Ovary (tissue), 9 donors: Measurements from ENCODE around the gene CAMTA1. TPM values are rescaled to one million over a fixed set of nuclear protein-coding genes. Genes with fewer than 3 reads are reported as not detected.

Source experiments
- DNase-seq, 5 donors: peaks; one replicate each; pipeline ENCODE4 v3.0.0-alpha.2; 2019 to 2020
- H3K27ac ChIP-seq, 2 donors: fragments of 200-600 bp; one replicate each; pipeline versions ENCODE4 v1.5.1 to v1.8.0; 2019 to 2022
- H3K27me3 ChIP-seq: fragments of 200-600 bp; one replicate; pipeline ENCODE4 v1.8.0; 2022
- H3K36me3 ChIP-seq: fragments of 200-600 bp; sonication (generic); one replicate; pipeline ENCODE4 v1.5.1; 2019
- H3K4me1 ChIP-seq: one replicate; pipeline ENCODE4 v1.8.1; 2013; ENCODE audit warnings: mild to moderate bottlenecking, moderate library complexity; ENCODE audit not compliant: insufficient read depth
- H3K4me3 ChIP-seq: fragments of 200-600 bp; sonication (generic); one replicate; pipeline ENCODE4 v1.5.1; 2017
- H3K9me3 ChIP-seq, 2 donors: fragments of 200-600 bp in 1 of 2; sonication (generic) in 1 of 2; one replicate each; pipeline versions ENCODE4 v1.5.1 to v1.8.1; 2013 to 2019; ENCODE audit warnings: mild to moderate bottlenecking in 1 of 2, moderate library complexity in 1 of 2
- EP300 ChIP-seq: sonication (generic); formaldehyde crosslinking; IDR thresholded peaks from one replicate; pipeline ENCODE4 v1.6.1; 2017; ENCODE audit warnings: antibody characterized with exemption
- POLR2A ChIP-seq: fragments of 450-650 bp; IDR thresholded peaks from one replicate; pipeline ENCODE4 v1.6.1; 2017; ENCODE audit warnings: antibody characterized with exemption, mild to moderate bottlenecking, moderate library complexity
- WGBS, 3 donors: extraction: QIAGEN DNeasy Blood & Tissue Kit in 1 of 3; methylation state at CpG; one replicate each; pipeline versions ENCODE4 v1.1.5 to v1.1.7; 2013 to 2017; 5-methylcytosine and 5-hydroxymethylcytosine counted together
- intact Hi-C, 4 donors: fragments of 100-400 bp; cut with DNase I; formaldehyde crosslinking; loops; one replicate each; pipeline versions ENCODE4 v1.11.0 to v1.15.1; 2022 to 2023
- polyA plus RNA-seq, 2 donors: library from polyadenylated mRNA; stranded (reverse); fragments of 200-250 nt in 1 of 2; fragments of 350-450 nt in 1 of 2; fragmentation: Illumina TruSeq in 1 of 2; extraction: RNeasy Lipid Tissue Mini Kit (QIAGEN cat#74804) in 1 of 2; gene quantifications; one replicate each; pipeline ENCODE4 v1.2.3, GENCODE V29; 2013 to 2014
- total RNA-seq, 7 donors: library from RNA; depleted of rRNA in 2 of 7; stranded (reverse); fragments of >200 nt in 2 of 7; fragmentation: NEBNext Ultra II Directional in 3 of 7; extraction: Animal tissue kit (Norgen Biotek cat#: 25700) in 3 of 7; gene quantifications; one replicate each; pipeline versions ENCODE4 v1.1.0 to v1.2.4, GENCODE V29; 2016 to 2023
- TF ChIP-seq, protein P1 (sequence below), 3 donors: fragments of 450-650 bp in 2 of 3; fragments of 200-600 bp in 1 of 3; IDR thresholded peaks; one replicate each; pipeline versions ENCODE4 v1.5.1 to v1.8.0; 2016 to 2022; ENCODE audit warnings: antibody characterized with exemption in 3 of 3, mild to moderate bottlenecking in 1 of 3
- donor health status: DM: no; HTN: no; CAD: no; lungs with moderate emphysema.
- donor health status: DM: no; HTN: no; CAD: no.
- donor health status: Bipolar disorder and iron deficiency.
- donor health status: DM: yes; HTN: yes; CAD: no.
- donor health status: DM: no; HTN: no; CAD: no.
- donor health status: DM: yes; HTN: yes; CAD: no.

CAMTA1 gene
- total and polyA plus RNA-seq, 9 donors, result 51.1 to 150 (median 67.4) TPM

GRCh38 chr1:7224644-7225043 is 439.4 kb downstream of the CAMTA1 start:
- TF ChIP-seq EP300, result no peak
- TF ChIP-seq POLR2A, result no peak
- TF ChIP-seq, protein P1, sequence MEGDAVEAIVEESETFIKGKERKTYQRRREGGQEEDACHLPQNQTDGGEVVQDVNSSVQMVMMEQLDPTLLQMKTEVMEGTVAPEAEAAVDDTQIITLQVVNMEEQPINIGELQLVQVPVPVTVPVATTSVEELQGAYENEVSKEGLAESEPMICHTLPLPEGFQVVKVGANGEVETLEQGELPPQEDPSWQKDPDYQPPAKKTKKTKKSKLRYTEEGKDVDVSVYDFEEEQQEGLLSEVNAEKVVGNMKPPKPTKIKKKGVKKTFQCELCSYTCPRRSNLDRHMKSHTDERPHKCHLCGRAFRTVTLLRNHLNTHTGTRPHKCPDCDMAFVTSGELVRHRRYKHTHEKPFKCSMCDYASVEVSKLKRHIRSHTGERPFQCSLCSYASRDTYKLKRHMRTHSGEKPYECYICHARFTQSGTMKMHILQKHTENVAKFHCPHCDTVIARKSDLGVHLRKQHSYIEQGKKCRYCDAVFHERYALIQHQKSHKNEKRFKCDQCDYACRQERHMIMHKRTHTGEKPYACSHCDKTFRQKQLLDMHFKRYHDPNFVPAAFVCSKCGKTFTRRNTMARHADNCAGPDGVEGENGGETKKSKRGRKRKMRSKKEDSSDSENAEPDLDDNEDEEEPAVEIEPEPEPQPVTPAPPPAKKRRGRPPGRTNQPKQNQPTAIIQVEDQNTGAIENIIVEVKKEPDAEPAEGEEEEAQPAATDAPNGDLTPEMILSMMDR (IDR thresholded peaks at IDR 0.05), result no peak
- Histone ChIP-seq H3K4me3 (no peak overlapping the region), H3K27ac (no peak overlapping the region), H3K36me3 (no peaks in the 10 kb centered on the region), H3K9me3 (no peaks in the 10 kb centered on the region), H3K27me3 (no peaks in the 10 kb centered on the region), H3K4me1 (no peaks in the 10 kb centered on the region)
- 72 to 76% (median 76%) methylated on average over 13 of the region's 13 CpGs for WGBS, 3 donors
- no peak for DNase-seq
- intact Hi-C loops, result loop anchor here in 1 of 4 donors (10.0 kb wide), 2 partner anchors 420 to 500 kb away; no protein-coding TSS in a partner anchor

GRCh38 chr1:7225711-7226505 is 440.7 kb downstream of the CAMTA1 start:
- Histone ChIP-seq H3K36me3 (no peaks in the 10 kb centered on the region), H3K27me3 (no peaks in the 10 kb centered on the region), H3K4me1 (no peaks in the 10 kb centered on the region), H3K9me3 (no peaks in the 10 kb centered on the region), H3K4me3 (no peak overlapping the region), H3K27ac (no peak overlapping the region)
- whole genome bisulfite sequencing, 3 donors, result 77 to 81% (median 79%) methylated on average over 11 of the region's 11 CpGs
- TF ChIP-seq POLR2A (no peak), EP300 (no peak)
- TF ChIP-seq, protein P1 (IDR thresholded peaks at IDR 0.05), result no peak
- intact Hi-C loops, result loop anchor here in 1 of 4 donors (10.0 kb wide), 2 partner anchors 419 to 501 kb away; no protein-coding TSS in a partner anchor
- no peak for DNase-seq

- WGBS, 3 donors, result 91 to 95% (median 94%) methylated on average over 5 of the region's 5 CpGs
- intact Hi-C loops, result loop anchor here in 1 of 4 donors (10.0 kb wide), 2 partner anchors 417 to 503 kb away; no protein-coding TSS in a partner anchor
- DNase-seq, result no peak
- Histone ChIP-seq H3K9me3 (no peaks in the 10 kb centered on the region), H3K4me1 (no peaks in the 10 kb centered on the region), H3K27me3 (no peaks in the 10 kb centered on the region), H3K36me3 (no peaks in the 10 kb centered on the region), H3K27ac (no peak overlapping the region), H3K4me3 (no peak overlapping the region)
- no peak for TF ChIP-seq POLR2A
- TF ChIP-seq, protein P1 (IDR thresholded peaks at IDR 0.05), result no peak
- TF ChIP-seq EP300, result no peak
Measured at GRCh38 chr1:7227654-7228053, 442.4 kb downstream of the CAMTA1 start.

DNA sequence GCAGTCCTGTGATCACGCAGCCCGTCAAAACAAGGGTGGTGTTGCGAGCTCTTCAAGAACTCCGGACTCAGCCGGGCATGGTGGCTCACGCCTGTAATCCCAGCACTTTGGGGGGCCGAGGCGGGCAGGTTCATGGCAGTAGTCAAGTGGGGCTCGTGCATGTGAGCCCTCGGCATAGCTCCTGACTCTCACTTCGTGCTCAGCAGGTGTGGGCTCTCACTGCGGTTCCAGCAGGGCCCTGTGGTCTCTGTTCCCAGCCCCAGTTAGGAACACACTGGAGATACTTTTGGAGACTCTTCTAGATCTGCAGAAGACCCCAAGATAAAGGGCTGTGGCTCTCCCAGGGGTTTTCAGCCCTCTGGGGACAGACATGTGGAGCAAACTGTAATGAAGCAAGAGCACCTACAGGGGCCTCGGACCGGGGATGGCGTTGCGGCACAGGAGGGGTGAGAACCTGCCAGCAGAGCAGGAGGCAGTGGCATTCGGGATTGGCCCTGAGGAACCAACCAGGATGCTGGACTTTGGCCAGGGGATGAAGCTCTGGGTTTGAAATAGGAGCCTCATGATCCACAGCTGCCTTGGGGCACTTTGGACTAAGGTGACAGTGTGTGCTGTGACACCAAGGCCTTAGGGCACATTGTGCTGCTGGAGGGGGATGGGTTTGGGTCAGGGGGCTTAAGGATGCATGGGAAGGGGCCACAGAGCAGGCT is 443.2 kb downstream of the CAMTA1 start:
- H3K4me3 ChIP-seq, result no peak overlapping the region
- 79 to 88% (median 85%) methylated on average over 17 of the region's 17 CpGs for WGBS, 3 donors
- H3K36me3 ChIP-seq, result no peaks in the 10 kb centered on the region
- no peaks in the 10 kb centered on the region for H3K27me3 ChIP-seq
- H3K4me1 ChIP-seq, result no peaks in the 10 kb centered on the region
- H3K9me3 ChIP-seq, result no peaks in the 10 kb centered on the region
- no peak overlapping the region for H3K27ac ChIP-seq
- intact Hi-C loops, result loop anchor here in 1 of 4 donors (10.0 kb wide), 2 partner anchors 416 to 504 kb away; no protein-coding TSS in a partner anchor
- no peak for DNase-seq
- TF ChIP-seq, protein P1 (IDR thresholded peaks at IDR 0.05), result no peak
- TF ChIP-seq EP300 (no peak), POLR2A (no peak)
